A673 (cell line): ENCODE data around the gene CCL3. TPM values are rescaled to one million over a fixed set of nuclear protein-coding genes. Genes with fewer than 3 reads are reported as not detected.
"Not testable (repeated sequence)": the region's sequence is repeated elsewhere in the genome, so short reads cannot be mapped to it uniquely, and the experiment has no call there.

Experiments used
- BruUV-seq: library from RNA; stranded (reverse); fragments of 400-500 nt; replicated peaks from 2 replicates; lab custom pipeline; 2021; lab: Mats Ljungman, UMichigan
- CTCF ChIA-PET: fragments of 300-600 bp; sonication (Branson Sonifier 250); formaldehyde crosslinking; loops from one replicate; lab custom pipeline; 2022; ENCODE audit warnings: antibody characterized with exemption; lab: Charles Lee
- POLR2A ChIA-PET: fragments of 300-600 bp; sonication (Branson Sonifier 250); formaldehyde crosslinking; loops from one replicate; lab custom pipeline; 2022; ENCODE audit warnings: antibody characterized with exemption; ENCODE audit not compliant: low non-redundant PET; lab: Charles Lee
- DNase-seq: peaks from one replicate; pipeline ENCODE4 v3.0.0-alpha.2; 2015; ENCODE audit warnings: low spot score
- H3K27ac ChIP-seq: fragments of 200-600 bp; sonication (generic); 2 replicates; pipeline ENCODE4 v1.5.1; 2016; ENCODE audit warnings: mixed run types, low read depth, mild to moderate bottlenecking, mixed read lengths, antibody characterized with exemption, low read length; ENCODE audit not compliant: poor library complexity, severe bottlenecking
- H3K27me3 ChIP-seq: fragments of 200-600 bp; sonication (generic); replicated peaks from 2 replicates; pipeline ENCODE4 v1.6.1; 2017; ENCODE audit warnings: mixed run types, low read depth, mild to moderate bottlenecking, mixed read lengths, antibody characterized with exemption, low read length; ENCODE audit not compliant: insufficient read depth, poor library complexity
- H3K36me3 ChIP-seq: fragments of 200-600 bp; sonication (generic); 2 replicates; pipeline ENCODE4 v1.6.1; 2016; ENCODE audit warnings: mixed run types, mild to moderate bottlenecking, mixed read lengths, antibody characterized with exemption, low read length; ENCODE audit not compliant: insufficient read depth, poor library complexity, severe bottlenecking
- H3K4me1 ChIP-seq: fragments of 200-600 bp; sonication (generic); 2 replicates; pipeline ENCODE4 v1.6.1; 2017; ENCODE audit warnings: mixed run types, mild to moderate bottlenecking, mixed read lengths, antibody characterized with exemption, low read length; ENCODE audit not compliant: insufficient read depth, poor library complexity, severe bottlenecking
- H3K4me3 ChIP-seq: fragments of 200-600 bp; sonication (generic); 2 replicates; pipeline ENCODE4 v1.5.1; 2016; ENCODE audit warnings: low read depth, mixed run types, mild to moderate bottlenecking, mixed read lengths, low read length; ENCODE audit not compliant: poor library complexity, severe bottlenecking
- H3K9me3 ChIP-seq: fragments of 200-600 bp; sonication (generic); 2 replicates; pipeline ENCODE4 v1.6.1; 2016; ENCODE audit warnings: mixed run types, low read depth, mild to moderate bottlenecking, mixed read lengths, antibody characterized with exemption, low read length; ENCODE audit not compliant: poor library complexity, severe bottlenecking
- CTCF ChIP-seq: fragments of 300-800, 200-600 bp; sonication (generic); conservative IDR thresholded peaks from 2 replicates; pipeline ENCODE4 v1.5.1; 2017; ENCODE audit warnings: low read depth, mild to moderate bottlenecking, antibody characterized with exemption, low read length, moderate library complexity, mixed read lengths
- EZH2 ChIP-seq: fragments of 200-600 bp; sonication (generic); IDR thresholded peaks from 2 replicates; pipeline ENCODE4 v1.6.1; 2017; ENCODE audit warnings: borderline replicate concordance, low read depth, mild to moderate bottlenecking, mixed read lengths, antibody characterized with exemption, low read length; ENCODE audit not compliant: poor library complexity, severe bottlenecking
- intact Hi-C: fragments of 100-400 bp; cut with micrococcal nuclease; formaldehyde crosslinking; loops from one replicate; pipeline ENCODE4 v1.10.0; 2022; ENCODE audit not compliant: unreplicated experiment
- total RNA-seq: library from RNA; stranded (reverse); gene quantifications from 2 replicates; pipeline ENCODE4 v1.2.3, GENCODE V29; 2021

CCL3 gene
- total RNA-seq, 1 experiment from 2014 or later, result not detected

GRCh38 chr17:36127199-36127893 lies 37.4 kb upstream of the CCL3 start:
- H3K4me3 ChIP-seq, result no peak overlapping the region
- no peak for DNase-seq
- no peaks in the 10 kb centered on the region for H3K27me3 ChIP-seq
- no peak overlapping the region for H3K27ac ChIP-seq
- intact Hi-C loops, result no loop called here
- no peaks in the 10 kb centered on the region for H3K36me3 ChIP-seq
- ChIA-PET CTCF (no interaction called here), POLR2A (no interaction called here)
- no TSS peak for BruUV-seq
- H3K9me3 ChIP-seq, result no peaks in the 10 kb centered on the region
- no peak for TF ChIP-seq EZH2
- no peaks in the 10 kb centered on the region for H3K4me1 ChIP-seq

GRCh38 chr17:36124879-36125824 lies 35.2 kb upstream of the CCL3 start:
- no peak overlapping the region for H3K4me3 ChIP-seq
- H3K27me3 ChIP-seq, result no peaks in the 10 kb centered on the region
- no peaks in the 10 kb centered on the region for H3K36me3 ChIP-seq
- no peak for TF ChIP-seq CTCF
- TF ChIP-seq EZH2, result no peak
- no TSS peak for BruUV-seq
- H3K27ac ChIP-seq, result no peak overlapping the region
- H3K4me1 ChIP-seq, result no peaks in the 10 kb centered on the region
- POLR2A ChIA-PET, result no interaction called here
- intact Hi-C loops, result no loop called here
- CTCF ChIA-PET, result no interaction called here
- no peaks in the 10 kb centered on the region for H3K9me3 ChIP-seq
- DNase-seq, result peak; percentile 7

GRCh38 chr17:36123431-36123830 lies 33.5 kb upstream of the CCL3 start:
- ChIA-PET POLR2A (no interaction called here), CTCF (no interaction called here)
- Histone ChIP-seq H3K36me3 (no peaks in the 10 kb centered on the region), H3K4me3 (no peak overlapping the region), H3K27ac (no peak overlapping the region), H3K27me3 (no peaks in the 10 kb centered on the region), H3K9me3 (no peaks in the 10 kb centered on the region), H3K4me1 (no peaks in the 10 kb centered on the region)
- TF ChIP-seq EZH2 (no peak), CTCF (no peak)
- intact Hi-C loops, result no loop called here
- BruUV-seq, result no TSS peak
- DNase-seq, result no peak

- POLR2A ChIA-PET, H3K36me3 ChIP-seq, H3K27ac ChIP-seq, H3K4me1 ChIP-seq, H3K4me3 ChIP-seq, H3K27me3 ChIP-seq, intact Hi-C loops, CTCF ChIA-PET, DNase-seq, H3K9me3 ChIP-seq, BruUV-seq: not testable (repeated sequence)
These were observed 31.2 kb upstream of the CCL3 start for GRCh38 chr17:36121099-36121498.
